ENCODE measurements around the gene CDC42BPB. TPM values are rescaled to one million over a fixed set of nuclear protein-coding genes. Genes with fewer than 3 reads are reported as not detected.

Gene CDC42BPB
- total RNA-seq, 1 donor from 2014 or later = 96.5 TPM

DNA sequence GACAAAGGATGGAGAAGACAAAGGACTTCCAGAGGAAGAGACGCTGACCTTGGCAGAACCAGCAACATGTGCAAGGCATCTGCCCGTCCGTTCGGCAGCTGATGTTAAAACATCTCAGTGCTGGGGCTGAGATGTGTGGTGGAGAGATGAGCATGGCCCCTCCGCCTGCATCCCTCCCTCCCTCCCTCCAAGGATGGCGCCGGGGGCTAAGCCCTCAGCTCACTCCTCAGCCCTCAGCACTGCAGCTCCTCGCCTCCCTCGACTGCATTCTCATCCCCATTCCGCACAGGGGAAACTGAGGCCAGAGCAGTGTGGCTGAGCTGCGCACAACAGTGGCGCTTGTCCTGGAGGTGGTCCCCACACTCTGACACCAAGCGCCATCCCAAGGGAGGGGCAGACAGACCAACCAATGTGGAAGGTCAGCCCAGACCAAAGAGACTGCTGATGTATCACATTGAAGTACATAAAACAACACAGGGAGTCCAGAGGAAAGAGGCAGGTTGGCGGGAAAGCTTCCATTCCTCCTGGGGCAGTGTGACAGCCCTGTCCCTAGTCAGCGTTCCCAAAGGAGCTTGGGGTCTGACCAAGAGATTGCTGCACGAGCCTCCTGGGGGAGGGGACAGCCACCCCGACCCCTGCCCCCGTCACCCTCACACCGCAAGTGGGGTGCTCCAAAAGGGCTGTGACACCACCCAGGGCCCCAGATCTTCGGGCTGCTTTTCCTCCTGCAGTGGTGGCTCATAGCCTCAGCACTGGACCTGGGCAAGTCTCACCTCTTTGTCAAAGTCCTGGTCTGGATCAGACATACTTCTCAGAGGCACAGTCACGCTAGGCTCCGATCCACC is 119.8 kb downstream of the CDC42BPB start:
- no peak for DNase-seq (ENCODE audit: low spot score in 2 of 2)
- Histone ChIP-seq H3K27me3 (no peaks in the 10 kb centered on the region), H3K27ac (no peak overlapping the region), H3K9me3 (no peaks in the 10 kb centered on the region), H3K4me3 (no peak overlapping the region), H3K4me1 (no peaks in the 10 kb centered on the region), H3K36me3 (peaks cover 54 to 81% of the 10 kb centered on the region in 2 donors)
- intact Hi-C loops (cut with DNase I) = no loop called here
- TF ChIP-seq, protein P1, sequence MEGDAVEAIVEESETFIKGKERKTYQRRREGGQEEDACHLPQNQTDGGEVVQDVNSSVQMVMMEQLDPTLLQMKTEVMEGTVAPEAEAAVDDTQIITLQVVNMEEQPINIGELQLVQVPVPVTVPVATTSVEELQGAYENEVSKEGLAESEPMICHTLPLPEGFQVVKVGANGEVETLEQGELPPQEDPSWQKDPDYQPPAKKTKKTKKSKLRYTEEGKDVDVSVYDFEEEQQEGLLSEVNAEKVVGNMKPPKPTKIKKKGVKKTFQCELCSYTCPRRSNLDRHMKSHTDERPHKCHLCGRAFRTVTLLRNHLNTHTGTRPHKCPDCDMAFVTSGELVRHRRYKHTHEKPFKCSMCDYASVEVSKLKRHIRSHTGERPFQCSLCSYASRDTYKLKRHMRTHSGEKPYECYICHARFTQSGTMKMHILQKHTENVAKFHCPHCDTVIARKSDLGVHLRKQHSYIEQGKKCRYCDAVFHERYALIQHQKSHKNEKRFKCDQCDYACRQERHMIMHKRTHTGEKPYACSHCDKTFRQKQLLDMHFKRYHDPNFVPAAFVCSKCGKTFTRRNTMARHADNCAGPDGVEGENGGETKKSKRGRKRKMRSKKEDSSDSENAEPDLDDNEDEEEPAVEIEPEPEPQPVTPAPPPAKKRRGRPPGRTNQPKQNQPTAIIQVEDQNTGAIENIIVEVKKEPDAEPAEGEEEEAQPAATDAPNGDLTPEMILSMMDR (IDR thresholded peaks at IDR 0.05) = no peak

DNA sequence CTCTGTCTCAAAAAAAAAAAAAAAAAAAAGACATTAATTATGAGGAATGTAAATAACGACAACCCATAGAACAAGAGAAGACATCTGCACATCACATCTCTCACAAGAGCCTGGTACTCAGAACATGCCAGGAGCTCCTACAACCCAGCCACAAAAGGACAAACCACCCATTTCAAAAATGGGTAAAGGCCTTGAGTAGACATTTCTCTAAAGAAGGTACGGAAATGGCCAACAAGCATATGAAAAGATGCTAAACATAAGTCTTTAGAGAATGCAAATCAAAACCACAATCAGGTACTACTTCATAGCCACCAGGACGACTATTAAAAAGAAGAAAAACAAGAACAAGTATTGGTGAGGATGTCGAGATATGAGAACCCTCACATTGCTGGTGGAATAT is 121.6 kb downstream of the CDC42BPB start:
- Histone ChIP-seq H3K4me1 (no peaks in the 10 kb centered on the region), H3K9me3 (no peaks in the 10 kb centered on the region), H3K27ac (no peak overlapping the region), H3K36me3 (peaks cover 36 to 70% of the 10 kb centered on the region in 2 donors), H3K4me3 (no peak overlapping the region), H3K27me3 (peaks cover under 1% of the 10 kb centered on the region)
- DNase-seq (ENCODE audit: low spot score in 2 of 2) = no peak
- intact Hi-C loops (cut with DNase I) = no loop called here
- TF ChIP-seq, protein P1 (IDR thresholded peaks at IDR 0.05) = no peak

DNA sequence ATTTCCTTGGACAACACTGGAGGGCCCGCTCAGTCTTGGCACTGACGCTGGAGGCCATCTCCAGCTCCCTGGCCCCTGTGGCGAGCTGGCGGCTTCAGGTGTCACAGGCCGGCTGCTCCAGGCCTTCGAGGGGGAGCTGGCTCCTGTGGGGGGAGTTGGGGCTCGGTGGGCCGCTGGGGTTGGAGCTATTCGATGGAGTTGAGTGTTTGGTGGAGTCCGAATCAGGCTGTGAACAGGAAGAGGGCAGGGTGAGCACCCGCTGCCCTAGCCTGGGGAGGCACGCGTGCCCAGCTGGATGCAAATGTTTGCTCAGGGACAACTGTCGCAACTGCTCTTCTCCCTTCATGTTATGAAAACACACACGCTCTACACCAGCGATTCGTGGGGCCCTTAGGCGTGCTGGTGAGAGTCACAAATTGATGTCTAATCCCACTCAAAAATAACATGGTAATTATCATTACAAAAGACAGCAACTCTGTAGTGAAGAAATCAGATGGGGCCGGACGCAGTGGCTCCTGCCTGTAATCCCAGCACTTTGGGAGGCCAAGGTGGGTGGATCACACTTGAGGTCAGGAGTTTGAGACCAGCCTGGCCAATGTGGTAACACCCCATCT is 123.6 kb downstream of the CDC42BPB start:
- intact Hi-C loops (cut with DNase I) = no loop called here
- peaks cover 21 to 51% of the 10 kb centered on the region in 2 donors for H3K36me3 ChIP-seq
- no peak overlapping the region for H3K4me3 ChIP-seq
- TF ChIP-seq, protein P1 (IDR thresholded peaks at IDR 0.05) = no peak
- DNase-seq (ENCODE audit: low spot score in 2 of 2) = no peak
- H3K9me3 ChIP-seq = no peaks in the 10 kb centered on the region
- H3K27ac ChIP-seq = no peak overlapping the region
- peaks cover 20% of the 10 kb centered on the region for H3K27me3 ChIP-seq
- peaks cover 16 to 17% of the 10 kb centered on the region in 2 donors for H3K4me1 ChIP-seq

- Histone ChIP-seq H3K36me3 (peaks cover 12 to 40% of the 10 kb centered on the region in 2 donors), H3K4me1 (peaks cover 19 to 23% of the 10 kb centered on the region in 2 donors), H3K27me3 (peaks cover 26% of the 10 kb centered on the region), H3K9me3 (no peaks in the 10 kb centered on the region), H3K27ac (no peak overlapping the region), H3K4me3 (no peak overlapping the region)
- DNase-seq (ENCODE audit: low spot score in 2 of 2) = no peak
- TF ChIP-seq, protein P1 (IDR thresholded peaks at IDR 0.05) = no peak
- intact Hi-C loops (cut with DNase I) = no loop called here
Measured at GRCh38 chr14:102932484-102933248, 124.7 kb downstream of the CDC42BPB start.

DNA sequence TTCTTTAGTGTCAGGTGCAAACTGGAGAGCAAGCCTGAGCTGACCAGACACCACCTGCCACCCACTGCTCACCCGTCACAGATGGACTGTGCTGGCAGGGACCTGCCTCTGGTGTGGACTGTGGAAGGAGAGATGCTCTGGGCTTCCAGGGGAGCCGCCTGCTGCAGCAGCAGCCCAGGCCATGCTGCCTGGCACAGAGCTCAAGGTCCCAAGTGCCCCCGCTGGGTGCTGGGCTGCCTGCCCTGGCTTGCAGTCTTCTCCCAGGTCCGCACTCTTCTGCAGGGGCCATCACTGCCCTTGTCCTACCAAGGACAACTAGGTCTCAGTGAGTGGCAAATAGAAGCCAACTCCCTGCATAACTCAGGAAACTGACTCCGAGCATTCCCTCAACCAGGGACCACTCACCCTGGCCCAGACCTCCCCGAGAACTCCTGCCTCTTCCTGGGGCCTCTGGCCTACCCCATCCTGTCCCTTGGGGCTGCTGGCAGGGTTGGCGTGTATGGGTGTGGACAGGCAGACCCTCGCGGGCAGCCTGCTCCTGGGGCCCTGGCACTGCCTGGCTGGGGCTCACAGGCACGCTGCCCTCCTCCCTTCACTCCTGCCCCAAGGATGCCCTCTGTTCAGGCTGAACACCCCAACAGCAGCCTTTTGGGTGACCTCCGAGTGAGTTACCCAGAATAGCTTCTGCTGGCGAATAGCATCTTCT is 125.6 kb downstream of the CDC42BPB start:
- Histone ChIP-seq H3K27ac (no peak overlapping the region), H3K36me3 (peaks cover 5 to 31% of the 10 kb centered on the region in 2 donors), H3K4me1 (peaks cover 19 to 23% of the 10 kb centered on the region in 2 donors), H3K27me3 (peaks cover 26% of the 10 kb centered on the region), H3K9me3 (no peaks in the 10 kb centered on the region), H3K4me3 (no peak overlapping the region)
- no peak for DNase-seq (ENCODE audit: low spot score in 2 of 2)
- TF ChIP-seq, protein P1 (IDR thresholded peaks at IDR 0.05) = no peak
- intact Hi-C loops (cut with DNase I) = no loop called here

All from ascending aorta (tissue), 2 donors.